ENCODE measurements around the gene STK39. TPM values are rescaled to one million over a fixed set of nuclear protein-coding genes. Genes with fewer than 3 reads are reported as not detected.

The STK39 gene
- 18.3 TPM for polyA plus RNA-seq (2013, experiment 1 of 2)
- 18.5 TPM for polyA plus RNA-seq (2013, experiment 2 of 2)

GRCh38 chr2:168247341-168248261 lies at the start of gene STK39:
Gene STK39, minus strand, starts transcription at chr2:168247595. Its CDS starts 160 bp downstream, at chr2:168247435.
- Histone ChIP-seq H3K4ac (ENCODE audit: low read depth in 1 of 2, low read length in 2 of 2) (peak within 1 kb of the TSS in 1 of 2 experiments; percentile 82), H4K91ac (ENCODE audit: low read length) (peak within 1 kb of the TSS; percentile 84)
- peak; percentile 77 for DNase-seq

GRCh38 chr2:168295051-168295450 lies 47.7 kb upstream of the STK39 start:
- no peak overlapping the region for H4K91ac ChIP-seq (ENCODE audit: low read length)
- H3K4me3 ChIP-seq (ENCODE audit: insufficient read depth in 1 of 2, low read depth in 1 of 2, low read length in 2 of 2): no peak overlapping the region
- no peaks in the 10 kb centered on the region for H3K27me3 ChIP-seq (ENCODE audit: control insufficient read depth in 1 of 2, insufficient read depth in 1 of 2, low read length in 2 of 2)
- H3K4me1 ChIP-seq (ENCODE audit: control insufficient read depth, insufficient read depth, low read depth, low read length): no peaks in the 10 kb centered on the region
- H3K9me3 ChIP-seq (ENCODE audit: control insufficient read depth, low read length): no peaks in the 10 kb centered on the region
- no peak overlapping the region for H2AK5ac ChIP-seq (ENCODE audit: low read length, severe bottlenecking)
- no peak overlapping the region for H2BK5ac ChIP-seq (ENCODE audit: low read depth, low read length, poor library complexity, severe bottlenecking)
- no peak for DNase-seq
- H3K27ac ChIP-seq (ENCODE audit: low read length, poor library complexity, severe bottlenecking): no peak overlapping the region
- no peak overlapping the region for H3K23ac ChIP-seq (ENCODE audit: low read length in 2 of 2)
- H2BK15ac ChIP-seq (ENCODE audit: low read depth, poor library complexity, severe bottlenecking): no peak overlapping the region
- no peak overlapping the region for H3K4ac ChIP-seq (ENCODE audit: low read depth in 1 of 2, low read length in 2 of 2)
- H4K8ac ChIP-seq (ENCODE audit: low read length): no peak overlapping the region
- H3K14ac ChIP-seq (ENCODE audit: low read length in 2 of 2): no peak overlapping the region
- H3K9ac ChIP-seq (ENCODE audit: low read length): no peak overlapping the region
- H3K18ac ChIP-seq (ENCODE audit: low read depth in 1 of 2, low read length in 2 of 2): no peak overlapping the region
- H3K4me2 ChIP-seq (ENCODE audit: low read length, poor library complexity, severe bottlenecking): no peak overlapping the region
- no peak overlapping the region for H2BK120ac ChIP-seq (ENCODE audit: low read depth, low read length)
- H3K36me3 ChIP-seq (ENCODE audit: control insufficient read depth in 1 of 2, insufficient read depth in 2 of 2, low read depth in 1 of 2, low read length in 2 of 2): no peaks in the 10 kb centered on the region
- no peaks in the 10 kb centered on the region for H3K79me1 ChIP-seq (replicated peaks; ENCODE audit: low read length, poor library complexity, severe bottlenecking)
- H2BK12ac ChIP-seq (ENCODE audit: low read length in 2 of 2): no peak overlapping the region
- no peak overlapping the region for H2AFZ ChIP-seq (ENCODE audit: low read depth, low read length)

More at GRCh38 chr2:168247341-168248261, at the start of gene STK39:
- Histone ChIP-seq H3K23ac (ENCODE audit: low read length in 2 of 2) (peak within 1 kb of the TSS in 1 of 2 experiments; percentile 95), H3K36me3 (ENCODE audit: control insufficient read depth in 1 of 2, insufficient read depth in 2 of 2, low read depth in 1 of 2, low read length in 2 of 2) (no peaks in the 10 kb centered on the region), H2BK15ac (ENCODE audit: low read depth, poor library complexity, severe bottlenecking) (peak within 1 kb of the TSS; percentile 97), H3K27ac (ENCODE audit: low read length, poor library complexity, severe bottlenecking) (peak within 1 kb of the TSS; percentile 82), H2BK120ac (ENCODE audit: low read depth, low read length) (peak within 1 kb of the TSS; percentile 93), H2AK5ac (ENCODE audit: low read length, severe bottlenecking) (no peak within 1 kb of the TSS), H3K9me3 (ENCODE audit: control insufficient read depth, low read length) (no peaks in the 10 kb centered on the region), H3K4me1 (ENCODE audit: control insufficient read depth, insufficient read depth, low read depth, low read length) (peaks cover 4% of the 10 kb centered on the region), H3K9ac (ENCODE audit: low read length) (peak within 1 kb of the TSS; percentile 87), H3K4me3 (ENCODE audit: insufficient read depth in 1 of 2, low read depth in 1 of 2, low read length in 2 of 2) (peak within 1 kb of the TSS; percentile 86 to 87), H2AFZ (ENCODE audit: low read depth, low read length) (peak within 1 kb of the TSS; percentile 97), H4K8ac (ENCODE audit: low read length) (peak within 1 kb of the TSS; percentile 62), H3K18ac (ENCODE audit: low read depth in 1 of 2, low read length in 2 of 2) (peak within 1 kb of the TSS; percentile 81 to 98), H2BK12ac (ENCODE audit: low read length in 2 of 2) (peak within 1 kb of the TSS; percentile 40 to 81), H2BK5ac (ENCODE audit: low read depth, low read length, poor library complexity, severe bottlenecking) (peak within 1 kb of the TSS; percentile 85), H3K4me2 (ENCODE audit: low read length, poor library complexity, severe bottlenecking) (peak within 1 kb of the TSS; percentile 94), H3K79me1 (replicated peaks; ENCODE audit: low read length, poor library complexity, severe bottlenecking) (peaks cover 3% of the 10 kb centered on the region), H3K27me3 (ENCODE audit: control insufficient read depth in 1 of 2, insufficient read depth in 1 of 2, low read length in 2 of 2) (no peaks in the 10 kb centered on the region), H3K14ac (ENCODE audit: low read length in 2 of 2) (peak within 1 kb of the TSS in 1 of 2 experiments; percentile 91)
- WGBS: under 1% methylated on average over 30 of the region's 91 CpGs

GRCh38 chr2:168294409-168294808 lies 47.0 kb upstream of the STK39 start:
- H4K91ac ChIP-seq (ENCODE audit: low read length): no peak overlapping the region
- no peak overlapping the region for H2AK5ac ChIP-seq (ENCODE audit: low read length, severe bottlenecking)
- no peak overlapping the region for H2BK12ac ChIP-seq (ENCODE audit: low read length in 2 of 2)
- WGBS: 100% methylated on average over 1 of the region's 2 CpGs
- no peak overlapping the region for H2BK5ac ChIP-seq (ENCODE audit: low read depth, low read length, poor library complexity, severe bottlenecking)
- no peak overlapping the region for H3K4ac ChIP-seq (ENCODE audit: low read depth in 1 of 2, low read length in 2 of 2)
- H2AFZ ChIP-seq (ENCODE audit: low read depth, low read length): no peak overlapping the region
- no peaks in the 10 kb centered on the region for H3K9me3 ChIP-seq (ENCODE audit: control insufficient read depth, low read length)
- no peak overlapping the region for H3K27ac ChIP-seq (ENCODE audit: low read length, poor library complexity, severe bottlenecking)
- H3K9ac ChIP-seq (ENCODE audit: low read length): no peak overlapping the region
- no peak overlapping the region for H2BK15ac ChIP-seq (ENCODE audit: low read depth, poor library complexity, severe bottlenecking)
- H2BK120ac ChIP-seq (ENCODE audit: low read depth, low read length): no peak overlapping the region
- no peak overlapping the region for H3K14ac ChIP-seq (ENCODE audit: low read length in 2 of 2)
- no peak overlapping the region for H3K4me3 ChIP-seq (ENCODE audit: insufficient read depth in 1 of 2, low read depth in 1 of 2, low read length in 2 of 2)
- H3K27me3 ChIP-seq (ENCODE audit: control insufficient read depth in 1 of 2, insufficient read depth in 1 of 2, low read length in 2 of 2): no peaks in the 10 kb centered on the region
- no peaks in the 10 kb centered on the region for H3K4me1 ChIP-seq (ENCODE audit: control insufficient read depth, insufficient read depth, low read depth, low read length)
- no peaks in the 10 kb centered on the region for H3K36me3 ChIP-seq (ENCODE audit: control insufficient read depth in 1 of 2, insufficient read depth in 2 of 2, low read depth in 1 of 2, low read length in 2 of 2)
- H3K79me1 ChIP-seq (replicated peaks; ENCODE audit: low read length, poor library complexity, severe bottlenecking): no peaks in the 10 kb centered on the region
- H3K23ac ChIP-seq (ENCODE audit: low read length in 2 of 2): no peak overlapping the region
- no peak overlapping the region for H4K8ac ChIP-seq (ENCODE audit: low read length)
- DNase-seq: no peak
- H3K18ac ChIP-seq (ENCODE audit: low read depth in 1 of 2, low read length in 2 of 2): no peak overlapping the region
- no peak overlapping the region for H3K4me2 ChIP-seq (ENCODE audit: low read length, poor library complexity, severe bottlenecking)

- WGBS: 96% methylated on average over 3 of the region's 4 CpGs
These were observed 46.4 kb upstream of the STK39 start for GRCh38 chr2:168293766-168294165.

More at GRCh38 chr2:168293766-168294165, 46.4 kb upstream of the STK39 start:
- H3K18ac ChIP-seq (ENCODE audit: low read depth in 1 of 2, low read length in 2 of 2): no peak overlapping the region
- no peak overlapping the region for H3K14ac ChIP-seq (ENCODE audit: low read length in 2 of 2)
- H3K27me3 ChIP-seq (ENCODE audit: control insufficient read depth in 1 of 2, insufficient read depth in 1 of 2, low read length in 2 of 2): no peaks in the 10 kb centered on the region
- H3K4ac ChIP-seq (ENCODE audit: low read depth in 1 of 2, low read length in 2 of 2): no peak overlapping the region
- no peak overlapping the region for H3K23ac ChIP-seq (ENCODE audit: low read length in 2 of 2)
- no peak overlapping the region for H2AFZ ChIP-seq (ENCODE audit: low read depth, low read length)
- H3K4me2 ChIP-seq (ENCODE audit: low read length, poor library complexity, severe bottlenecking): no peak overlapping the region
- H4K91ac ChIP-seq (ENCODE audit: low read length): no peak overlapping the region
- H4K8ac ChIP-seq (ENCODE audit: low read length): no peak overlapping the region
- H2BK12ac ChIP-seq (ENCODE audit: low read length in 2 of 2): no peak overlapping the region
- no peak overlapping the region for H2BK15ac ChIP-seq (ENCODE audit: low read depth, poor library complexity, severe bottlenecking)
- no peak overlapping the region for H3K27ac ChIP-seq (ENCODE audit: low read length, poor library complexity, severe bottlenecking)
- no peaks in the 10 kb centered on the region for H3K4me1 ChIP-seq (ENCODE audit: control insufficient read depth, insufficient read depth, low read depth, low read length)
- no peak overlapping the region for H3K9ac ChIP-seq (ENCODE audit: low read length)
- H3K9me3 ChIP-seq (ENCODE audit: control insufficient read depth, low read length): no peaks in the 10 kb centered on the region
- no peak overlapping the region for H2BK120ac ChIP-seq (ENCODE audit: low read depth, low read length)
- no peak for DNase-seq
- H3K79me1 ChIP-seq (replicated peaks; ENCODE audit: low read length, poor library complexity, severe bottlenecking): no peaks in the 10 kb centered on the region
- H2BK5ac ChIP-seq (ENCODE audit: low read depth, low read length, poor library complexity, severe bottlenecking): no peak overlapping the region
- no peak overlapping the region for H3K4me3 ChIP-seq (ENCODE audit: insufficient read depth in 1 of 2, low read depth in 1 of 2, low read length in 2 of 2)
- no peaks in the 10 kb centered on the region for H3K36me3 ChIP-seq (ENCODE audit: control insufficient read depth in 1 of 2, insufficient read depth in 2 of 2, low read depth in 1 of 2, low read length in 2 of 2)
- H2AK5ac ChIP-seq (ENCODE audit: low read length, severe bottlenecking): no peak overlapping the region

Measured in mesenchymal stem cell (in vitro differentiated cells and primary cell).